Germinal center (tissue), 1 donor: Measurements from ENCODE around the gene ZNF239.
"Not testable (repeated sequence)": the region's sequence is repeated elsewhere in the genome, so short reads cannot be mapped to it uniquely, and the experiment has no call there.

ENCODE experiments used
- DNase-seq: peaks from one replicate; pipeline ENCODE4 v3.0.0; 2012; ENCODE audit warnings: mixed read lengths, low spot score

Gene ZNF239

DNA sequence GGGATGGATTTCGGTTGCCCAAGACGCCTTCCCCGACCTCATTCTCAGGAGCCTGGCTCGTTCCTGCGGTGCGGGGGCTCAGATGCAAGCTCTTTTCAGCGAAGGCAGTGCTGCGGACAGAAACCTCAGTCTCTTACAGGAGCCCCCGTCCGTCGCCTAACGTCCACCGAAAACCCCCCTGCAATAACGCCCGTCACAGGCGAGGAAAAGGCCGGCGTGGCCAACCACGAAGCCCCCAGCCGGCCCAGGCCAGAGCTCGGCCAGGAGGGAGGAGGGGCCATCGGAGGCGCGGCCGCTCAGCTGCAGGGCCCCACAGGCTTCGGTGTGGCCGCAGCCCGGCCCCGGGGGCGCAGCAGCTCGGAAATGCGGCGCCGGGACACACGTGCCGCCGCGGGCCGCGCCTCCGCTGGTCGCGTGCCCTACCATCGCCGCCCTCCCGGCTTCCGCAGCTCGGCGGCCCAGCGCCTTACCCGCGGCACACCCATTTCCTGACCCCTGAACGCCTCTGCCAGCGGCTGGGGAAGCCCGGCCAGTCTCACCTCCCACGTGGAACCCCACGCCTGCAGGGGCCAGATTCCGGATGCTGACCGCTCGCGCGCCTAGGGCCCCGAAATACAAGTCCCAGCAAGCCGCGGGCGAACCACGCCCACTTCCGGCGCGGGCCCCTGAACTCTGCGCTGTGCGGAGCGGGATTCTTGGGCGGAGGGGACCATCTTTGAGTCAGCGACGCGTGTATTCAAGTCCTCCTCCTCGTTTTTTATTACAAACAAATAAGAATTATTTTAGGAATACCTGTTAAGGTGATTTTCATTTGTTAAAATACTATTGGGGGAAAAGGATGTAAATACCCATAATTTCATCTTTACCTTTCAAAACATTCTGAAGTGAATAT lies at the start of gene ZNF239:
Gene ZNF239 (minus strand): TSS at position 616 of the 892 bp plus-strand sequence. CDS start 16,537 bp downstream, outside the sequence.
- DNase-seq = peak; percentile 70

DNA sequence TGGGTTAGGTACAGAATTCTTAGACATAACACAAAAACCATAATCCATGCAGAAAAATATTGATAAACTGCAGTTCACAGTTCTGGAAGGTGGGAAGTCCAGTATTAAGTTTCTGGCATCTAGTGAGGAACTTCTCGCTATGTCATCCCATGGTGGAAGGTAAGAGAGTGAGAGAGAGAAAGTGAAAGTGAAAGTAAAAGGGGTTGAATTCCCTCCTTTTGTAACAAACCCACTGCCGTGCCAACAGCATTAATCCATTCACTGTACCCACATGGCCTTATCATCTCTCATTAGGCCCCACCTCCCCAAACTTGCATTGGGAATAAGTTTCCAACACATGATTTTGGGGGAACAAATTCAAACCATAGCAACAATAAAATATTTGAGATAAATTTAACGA lies 48.9 kb upstream of the ZNF239 start:
- DNase-seq = no peak

GRCh38 chr10:43622038-43622437 lies 47.6 kb upstream of the ZNF239 start:
- no peak for DNase-seq

GRCh38 chr10:43619368-43619767 lies 45.0 kb upstream of the ZNF239 start:
- no peak for DNase-seq

GRCh38 chr10:43616697-43617370 lies 42.4 kb upstream of the ZNF239 start:
- DNase-seq = no peak

- DNase-seq = no peak
Measured at GRCh38 chr10:43610636-43611035, 36.2 kb upstream of the ZNF239 start.

DNA sequence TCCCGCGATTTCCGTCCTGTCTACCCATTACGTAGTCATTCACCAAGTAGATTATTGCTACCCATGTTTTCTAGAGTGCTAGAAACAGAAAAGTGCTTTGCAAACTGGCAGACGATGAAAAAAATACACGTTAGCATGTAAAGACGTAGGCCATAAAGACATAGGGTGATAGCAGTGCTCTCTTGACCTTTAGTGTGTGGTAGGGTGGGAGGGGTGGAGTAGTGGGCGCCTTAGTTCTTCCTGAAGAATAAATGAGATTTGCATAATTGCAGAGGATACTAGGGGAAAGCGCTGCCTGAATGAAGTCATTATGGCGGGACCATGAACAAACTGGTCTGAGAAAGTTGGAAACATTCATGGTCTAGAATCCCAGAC lies 32.8 kb upstream of the ZNF239 start:
- DNase-seq = no peak

GRCh38 chr10:43606323-43607198 lies 32.1 kb upstream of the ZNF239 start, which contains the start of gene ZNF485:
TSS of gene ZNF485 (plus strand) at chr10:43606438. CDS start at chr10:43607051, 613 bp downstream.
- DNase-seq = peak; percentile 71

- no peak for DNase-seq
Measured at GRCh38 chr10:43605850-43606322, 31.5 kb upstream of the ZNF239 start.

GRCh38 chr10:43601576-43601975 lies 27.2 kb upstream of the ZNF239 start:
- not testable (repeated sequence) for DNase-seq

GRCh38 chr10:43599333-43599732 lies 24.9 kb upstream of the ZNF239 start:
- no peak for DNase-seq

GRCh38 chr10:43598446-43598845 lies 24.0 kb upstream of the ZNF239 start:
- DNase-seq = no peak

GRCh38 chr10:43596546-43596945 lies 22.1 kb upstream of the ZNF239 start:
- DNase-seq = no peak

DNA sequence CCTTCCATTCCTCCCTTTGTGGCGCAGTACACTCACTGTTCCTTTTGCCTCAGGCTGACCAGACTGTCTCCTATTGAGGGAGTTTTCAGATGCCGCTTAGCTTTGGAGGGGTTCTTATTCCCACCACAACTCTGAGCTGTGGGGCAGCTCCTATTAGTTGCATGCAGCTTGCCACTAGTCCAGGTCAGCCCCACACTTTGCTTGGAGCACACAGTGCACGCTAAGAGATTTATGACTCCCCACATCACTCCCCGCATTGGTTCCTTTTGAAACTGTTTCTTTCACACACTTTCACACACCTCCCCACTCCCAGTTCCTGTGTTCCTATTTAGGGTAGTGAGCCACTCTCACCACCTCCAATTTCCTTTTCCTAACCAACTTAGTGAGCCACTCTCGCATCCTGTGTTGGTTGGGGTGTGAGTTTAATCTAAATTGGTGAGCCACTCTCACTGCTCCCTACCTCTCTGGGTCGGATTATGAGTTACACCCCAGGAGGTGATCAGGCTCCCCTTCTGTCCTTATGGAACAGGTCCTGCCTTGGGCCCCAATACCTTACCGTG lies 21.4 kb upstream of the ZNF239 start:
- DNase-seq = no peak

DNA sequence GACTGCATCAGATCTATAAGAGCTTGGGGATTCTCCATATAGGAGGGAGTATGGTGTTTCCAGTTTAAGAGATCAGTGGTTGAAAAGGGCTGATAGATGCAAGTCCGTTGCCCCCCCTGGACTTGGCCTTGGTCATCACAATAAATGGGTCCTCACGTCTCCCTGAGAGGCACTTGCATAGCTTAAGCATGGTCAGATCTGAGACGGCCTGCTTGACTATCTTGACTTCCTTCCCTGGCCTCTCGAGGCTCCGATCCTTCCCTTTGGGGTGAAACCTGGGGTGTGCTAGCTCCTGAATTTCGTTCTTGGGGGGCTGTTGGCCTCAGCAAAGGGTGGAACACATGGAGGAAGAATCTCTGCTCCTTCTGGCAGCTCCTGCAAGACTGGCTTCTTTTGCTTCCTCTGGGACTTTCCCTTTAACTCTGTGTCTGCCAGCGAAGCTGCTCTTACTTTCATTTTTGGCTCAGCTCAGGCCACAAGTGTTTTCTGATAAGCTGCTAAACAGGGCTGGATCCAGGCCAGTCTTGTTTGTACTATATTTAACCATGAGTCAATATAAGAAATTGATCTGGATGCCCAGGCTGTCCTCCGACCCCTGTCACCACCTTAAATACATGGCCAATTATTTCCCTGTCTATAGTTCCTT lies 20.7 kb upstream of the ZNF239 start:
- peak; percentile 19 for DNase-seq

DNA sequence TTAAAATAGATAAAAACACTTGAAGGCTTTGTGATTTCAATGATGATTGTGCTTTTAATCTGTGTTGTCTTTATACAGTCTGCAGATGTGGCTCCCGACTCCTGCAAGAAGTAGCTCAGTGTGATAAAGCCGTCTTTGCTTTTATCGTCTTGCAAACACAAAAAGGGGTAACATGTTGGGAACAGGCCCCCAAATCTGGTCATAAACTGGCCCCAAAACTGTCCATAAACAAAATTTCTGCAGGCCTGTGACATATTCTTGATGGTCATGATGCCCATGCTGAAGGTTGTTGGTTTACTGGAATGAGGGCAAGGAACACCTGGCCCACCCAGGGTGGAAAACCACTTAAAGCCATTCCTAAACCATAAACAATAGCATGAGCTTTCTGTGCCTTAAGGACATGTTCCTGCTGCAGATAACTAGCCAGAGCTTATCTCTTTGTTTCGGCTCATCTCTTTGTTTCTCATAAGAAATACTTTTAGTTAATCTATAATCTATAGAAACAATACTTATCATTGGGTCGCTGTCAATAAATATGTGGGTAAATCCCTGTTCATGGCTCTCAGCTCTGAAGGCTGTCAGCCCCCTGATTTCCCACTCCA lies 17.0 kb upstream of the ZNF239 start:
- DNase-seq = no peak

DNA sequence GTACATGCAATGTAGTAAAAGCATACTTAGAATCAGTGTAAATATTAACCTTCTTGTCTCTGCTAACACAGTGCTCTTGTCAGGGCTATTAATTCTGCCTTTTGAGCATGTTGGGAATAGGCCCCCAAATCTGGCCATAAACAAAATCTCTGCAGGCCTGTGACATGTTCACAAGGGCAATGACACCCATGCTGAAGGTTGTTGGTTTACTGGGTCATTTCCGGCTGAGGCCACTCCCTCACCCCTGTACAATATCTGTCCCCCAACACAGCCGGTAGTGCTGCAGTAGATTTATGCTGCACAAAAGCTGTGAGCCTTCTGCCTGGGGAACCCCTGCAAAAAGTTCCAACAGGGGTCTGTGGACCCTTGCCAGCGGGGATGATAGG lies 12.3 kb upstream of the ZNF239 start:
- not testable (repeated sequence) for DNase-seq

DNA sequence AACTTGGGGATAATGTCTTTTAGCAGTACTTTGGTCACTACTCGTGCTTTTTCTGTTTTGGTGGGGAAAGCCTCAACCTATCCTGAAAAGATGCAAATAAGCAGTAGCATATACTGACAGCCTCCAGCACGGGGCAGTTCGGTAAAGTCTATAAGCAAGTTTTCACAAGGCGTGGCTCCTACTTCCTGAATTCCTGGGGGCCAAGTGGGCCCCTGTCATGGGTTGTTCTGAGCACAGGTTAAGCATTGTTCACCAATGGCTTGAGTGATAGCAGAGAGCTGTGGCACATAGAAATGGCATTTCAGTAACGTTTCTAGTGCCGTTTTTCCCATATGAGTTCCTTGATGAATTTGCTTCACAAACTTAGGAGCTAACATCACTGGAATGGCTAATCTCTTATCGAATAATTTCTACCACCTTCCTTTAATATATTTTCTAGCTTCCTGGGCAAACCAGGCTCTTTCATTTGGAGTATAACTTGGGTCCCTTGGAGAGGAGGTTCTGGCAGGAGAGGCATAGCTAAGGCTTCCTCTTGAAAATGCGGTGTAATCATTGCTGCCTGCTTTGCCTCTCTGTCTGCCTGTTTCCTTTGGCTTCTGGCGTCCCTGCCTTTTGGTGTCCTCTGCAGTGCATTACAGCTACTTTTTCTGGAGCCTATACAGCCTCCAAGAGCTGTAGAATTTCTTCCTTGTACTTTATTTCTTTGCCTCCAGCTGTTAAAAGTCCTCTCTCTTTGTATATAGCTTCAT lies 11.7 kb upstream of the ZNF239 start:
- DNase-seq = no peak

DNA sequence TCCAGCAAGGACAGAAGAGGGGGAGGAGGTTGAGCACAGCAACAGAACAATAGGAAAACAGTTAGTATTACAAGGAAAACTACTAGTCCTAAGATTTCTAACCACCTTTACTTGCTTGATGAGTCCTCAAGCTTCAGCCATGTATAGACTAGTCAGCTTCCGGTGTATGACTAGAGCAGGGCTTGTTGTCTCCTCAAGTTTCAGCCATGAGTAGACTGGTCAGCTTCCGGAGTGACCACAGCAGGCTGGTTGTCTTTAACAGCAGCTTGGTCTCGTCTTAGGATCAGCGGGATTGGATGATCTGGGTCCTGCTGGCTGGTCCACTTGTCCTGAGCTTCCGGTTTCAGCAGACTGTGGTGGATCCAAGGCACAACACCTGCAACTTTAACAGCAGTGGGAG lies 10.6 kb upstream of the ZNF239 start:
- DNase-seq = no peak

DNA sequence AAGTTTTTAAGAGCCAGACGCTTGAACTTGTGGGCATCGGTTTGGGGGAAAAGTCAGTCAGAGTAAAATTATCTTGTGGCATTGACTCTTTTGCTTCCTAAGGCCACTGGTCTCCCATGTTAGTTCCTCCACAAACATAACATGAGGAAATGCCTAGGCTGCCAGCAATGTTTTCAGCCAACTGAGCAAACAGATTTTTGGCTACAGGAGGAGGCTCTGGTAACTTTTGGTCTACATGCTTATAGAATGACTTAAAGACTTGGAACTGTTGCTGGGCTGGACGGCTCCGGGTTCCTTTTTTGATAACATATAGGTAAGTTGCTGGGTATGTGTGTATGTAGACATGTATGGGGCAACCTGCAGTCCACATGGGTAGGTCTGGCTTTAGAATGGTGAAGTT lies 9.6 kb upstream of the ZNF239 start:
- no peak for DNase-seq
